Pulmonary artery endothelial cell (primary cell): ENCODE results near the gene AAK1. TPM values are rescaled to one million over a fixed set of nuclear protein-coding genes. Genes with fewer than 3 reads are reported as not detected.
A peak's percentile ranks its signal among the peaks of the same experiment; 100 is the strongest.

Experiments
- DNase-seq: peaks from one replicate; pipeline ENCODE4 v3.0.0-alpha.2; 2011; ENCODE audit warnings: low read depth, low spot score
- total RNA-seq: library from RNA; depleted of rRNA; stranded (reverse); fragments of >200 nt; gene quantifications from 2 replicates; pipeline ENCODE4 v1.2.3, GENCODE V29; 2014

Gene AAK1
- total RNA-seq, 1 donor from 2014 or later = 46.3 TPM

DNA sequence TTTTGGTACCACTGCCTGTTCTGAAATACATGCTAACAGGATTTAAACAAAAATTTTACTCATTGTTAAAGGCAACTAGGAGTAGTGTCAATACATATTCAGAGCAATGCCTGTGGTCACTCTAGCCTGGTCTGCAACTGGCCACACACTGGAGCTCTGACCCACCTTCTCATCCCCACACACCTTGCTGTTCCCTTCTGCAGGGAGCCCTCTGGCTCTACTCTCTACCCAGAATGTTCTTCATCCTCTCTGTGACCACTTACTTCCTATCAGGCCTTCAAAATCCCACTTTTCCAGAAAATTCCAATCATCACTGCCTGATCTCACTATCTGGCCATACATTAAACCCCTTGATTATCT lies 104.0 kb downstream of the AAK1 start:
- DNase-seq = no peak

- no peak for DNase-seq
Observed at GRCh38 chr2:69538872-69539548, 104.5 kb downstream of the AAK1 start.

GRCh38 chr2:69538249-69538648 lies 105.3 kb downstream of the AAK1 start:
- no peak for DNase-seq

DNA sequence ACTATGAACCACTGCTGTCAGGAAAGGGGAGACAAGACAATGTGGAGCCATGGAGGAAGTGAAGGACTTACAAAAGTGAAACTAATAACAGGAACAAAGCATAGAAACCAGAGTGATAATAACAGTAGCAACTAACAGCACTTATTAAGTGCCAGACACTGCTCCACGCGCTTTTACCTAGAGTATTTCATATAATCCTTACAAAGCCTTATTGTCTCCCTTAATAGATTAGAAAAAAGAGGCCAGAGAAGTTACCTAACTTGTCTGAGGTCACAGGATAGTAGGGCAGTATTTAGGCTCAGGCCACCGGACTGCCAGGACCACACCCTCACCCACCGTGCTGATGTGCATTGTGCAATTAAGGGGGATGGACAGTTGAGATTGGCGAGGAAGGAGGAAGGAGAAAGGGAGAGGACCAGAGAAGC lies 107.7 kb downstream of the AAK1 start:
- DNase-seq = no peak

- no peak for DNase-seq
Observed at GRCh38 chr2:69531186-69531585, 112.4 kb downstream of the AAK1 start.

DNA sequence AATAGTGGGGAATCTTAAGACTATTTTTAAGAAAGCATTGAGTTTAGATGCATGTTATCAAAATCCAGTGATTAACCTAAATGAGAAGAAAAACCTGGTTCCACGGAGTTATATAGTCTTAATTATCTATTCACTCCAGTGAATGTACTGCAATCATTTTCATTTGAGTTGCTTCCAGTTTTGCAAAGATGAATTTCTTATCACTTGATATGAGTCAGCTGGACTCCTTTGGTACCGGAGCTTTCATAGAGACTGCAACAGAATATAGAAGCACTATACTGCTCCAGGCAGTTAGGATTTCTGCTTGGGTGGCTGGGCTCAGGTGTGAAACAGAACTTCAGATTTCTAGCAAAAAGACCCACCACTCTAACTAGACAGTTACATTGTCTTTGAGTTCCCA lies 114.1 kb downstream of the AAK1 start:
- DNase-seq = no peak

DNA sequence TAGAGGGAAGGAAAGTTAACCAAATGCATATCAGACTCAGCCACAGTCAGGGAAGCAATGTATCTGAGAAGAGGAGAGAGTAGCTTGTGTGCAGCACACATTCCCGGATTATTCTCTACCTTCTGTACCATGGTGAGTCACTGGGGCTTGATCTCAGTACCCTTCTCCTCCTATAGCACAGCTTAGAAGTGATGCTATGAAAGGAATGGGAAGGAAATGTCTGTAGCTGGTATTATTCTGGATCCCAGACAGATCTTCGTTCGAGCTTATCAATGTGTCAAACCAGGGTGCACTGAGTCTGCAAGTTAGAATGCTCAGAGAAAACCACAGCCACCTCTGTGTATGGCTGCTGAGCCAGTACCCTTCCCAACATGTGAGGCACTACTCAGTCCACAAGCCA lies 118.3 kb downstream of the AAK1 start:
- DNase-seq = no peak

DNA sequence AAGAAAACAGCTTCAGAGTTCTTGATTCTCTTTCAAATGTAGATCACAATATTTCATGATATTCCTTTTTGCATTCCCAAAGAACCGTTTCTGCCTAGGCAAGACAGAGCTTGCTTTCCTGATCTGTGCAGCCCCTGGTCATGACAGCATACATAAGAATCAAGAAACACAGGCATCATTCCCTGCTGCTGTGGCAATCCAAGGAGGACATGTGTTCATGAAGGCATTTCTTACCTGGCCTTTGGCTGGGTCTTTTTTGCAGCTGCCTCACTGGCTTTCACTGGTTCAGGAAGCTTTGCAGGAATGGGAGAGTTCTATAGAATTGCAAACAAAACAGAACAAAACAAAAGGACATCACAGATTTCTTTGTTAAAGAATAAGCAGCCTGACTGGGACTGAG lies 118.7 kb downstream of the AAK1 start:
- no peak for DNase-seq

GRCh38 chr2:69521747-69522146 lies 121.8 kb downstream of the AAK1 start:
- no peak for DNase-seq

DNA sequence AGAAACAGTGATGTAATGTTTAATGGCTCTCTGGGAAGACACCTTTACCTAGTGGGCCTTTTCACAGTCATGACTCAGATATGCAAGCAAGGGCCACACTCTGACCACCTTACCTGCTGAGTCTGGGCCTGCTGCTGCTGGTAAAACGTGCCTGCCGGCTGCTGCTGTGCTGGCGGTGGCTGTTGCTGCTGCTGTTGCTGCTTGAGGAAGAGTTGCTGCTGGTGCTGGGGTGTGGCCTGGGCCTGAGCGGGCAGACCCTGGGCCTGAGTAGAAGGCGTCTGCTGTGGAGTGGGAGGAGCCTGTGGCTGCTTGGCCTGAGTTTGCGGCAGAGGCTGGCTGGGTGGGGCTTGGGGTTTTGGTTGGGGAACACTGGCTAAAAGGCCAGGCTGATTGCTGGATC lies 124.7 kb downstream of the AAK1 start:
- no peak for DNase-seq

GRCh38 chr2:69517410-69517809 lies 126.1 kb downstream of the AAK1 start:
- DNase-seq = no peak

- DNase-seq = no peak
Observed at GRCh38 chr2:69514819-69515218, 128.7 kb downstream of the AAK1 start.

- DNase-seq = peak; percentile 7
Observed at GRCh38 chr2:69514406-69514805, 129.1 kb downstream of the AAK1 start.

- DNase-seq = no peak
Observed at GRCh38 chr2:69512446-69512845, 131.1 kb downstream of the AAK1 start.

DNA sequence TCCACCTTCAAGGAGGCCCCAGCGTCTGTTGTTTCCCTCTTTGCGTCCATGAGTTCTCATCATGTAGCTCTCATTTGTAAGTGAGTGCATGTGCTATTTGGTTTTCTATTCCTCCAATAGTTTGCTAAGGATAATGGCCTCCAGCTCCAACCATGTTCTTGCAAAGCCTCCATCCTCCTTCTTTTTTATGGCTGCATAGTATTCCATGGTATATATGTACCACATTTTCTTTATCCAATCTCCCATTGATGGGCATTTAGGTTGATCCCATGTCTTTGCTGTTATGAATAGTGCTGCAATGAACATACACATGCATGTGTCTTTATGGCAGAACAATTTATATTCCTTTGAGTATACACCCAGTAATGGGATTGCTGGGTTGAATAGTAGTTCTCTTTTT lies 133.3 kb downstream of the AAK1 start:
- DNase-seq = no peak

DNA sequence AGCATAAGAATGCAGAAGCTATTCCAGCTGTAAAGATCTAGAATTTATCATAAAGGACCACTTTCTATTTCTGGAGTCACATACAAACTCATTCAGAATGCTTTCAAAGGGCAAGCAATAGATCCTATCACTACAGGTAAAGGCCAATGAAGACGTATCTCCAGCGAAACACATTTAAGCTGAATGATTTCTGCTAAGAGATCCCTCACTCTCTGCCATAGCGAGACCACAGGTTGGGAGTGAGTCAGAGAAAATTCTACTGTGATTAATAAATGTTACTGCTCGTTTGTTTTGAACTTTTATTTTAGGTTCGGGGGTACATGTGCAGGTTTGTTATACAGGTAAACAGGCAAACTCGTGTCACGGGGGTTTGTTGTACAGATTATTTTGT lies 133.8 kb downstream of the AAK1 start:
- DNase-seq = no peak

DNA sequence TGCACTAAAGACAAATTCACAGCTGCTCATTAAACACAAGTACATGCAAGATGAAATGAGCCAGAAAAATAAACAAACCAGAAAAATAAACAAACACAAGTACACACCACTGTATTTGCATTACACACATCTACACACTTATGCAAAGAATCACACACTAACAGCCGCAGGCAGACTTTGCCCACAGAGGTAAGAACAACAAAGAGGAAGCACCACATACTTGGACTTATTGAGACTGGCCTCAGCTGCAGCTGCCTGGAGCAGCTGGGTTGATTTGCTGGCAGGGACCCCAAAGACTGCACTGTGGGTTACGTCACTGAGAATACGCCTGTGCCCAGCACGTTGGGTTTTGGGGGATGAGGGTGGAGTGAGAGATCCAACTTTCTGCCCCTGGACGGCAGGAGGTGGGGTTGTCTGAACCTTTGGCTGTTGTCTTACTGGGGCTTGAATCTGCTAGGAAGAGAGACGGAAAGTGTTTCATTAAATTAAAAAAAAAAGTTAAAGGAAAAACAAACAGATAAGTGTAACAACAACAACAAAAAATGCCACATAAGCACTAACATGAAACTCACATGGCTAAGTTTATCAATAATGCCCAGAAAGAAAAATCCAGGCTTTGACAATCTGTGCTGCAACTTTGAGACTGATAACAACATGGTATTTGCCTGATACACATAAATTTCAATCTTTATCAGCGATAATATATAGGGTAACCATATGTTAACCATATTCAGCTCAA lies 134.4 kb downstream of the AAK1 start:
- DNase-seq = no peak

DNA sequence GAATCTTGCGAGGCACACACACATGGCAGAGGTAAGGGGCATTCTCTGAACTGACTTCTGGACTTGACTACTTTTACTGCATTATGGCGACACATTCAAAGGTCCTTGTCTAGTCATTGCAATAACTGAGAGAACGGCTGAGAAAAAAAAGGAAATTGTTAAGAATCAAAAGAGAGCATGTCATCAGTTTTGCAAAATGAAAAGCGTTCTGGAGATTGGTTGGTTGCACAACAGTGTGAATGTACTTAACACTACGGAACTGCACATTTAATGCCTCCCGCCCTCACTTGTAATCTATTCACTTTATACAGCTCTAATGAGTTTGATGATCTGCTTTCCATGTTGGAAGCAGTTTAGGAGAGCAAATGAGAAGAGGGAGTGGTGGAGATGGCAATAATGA lies 137.8 kb downstream of the AAK1 start:
- DNase-seq = no peak

DNA sequence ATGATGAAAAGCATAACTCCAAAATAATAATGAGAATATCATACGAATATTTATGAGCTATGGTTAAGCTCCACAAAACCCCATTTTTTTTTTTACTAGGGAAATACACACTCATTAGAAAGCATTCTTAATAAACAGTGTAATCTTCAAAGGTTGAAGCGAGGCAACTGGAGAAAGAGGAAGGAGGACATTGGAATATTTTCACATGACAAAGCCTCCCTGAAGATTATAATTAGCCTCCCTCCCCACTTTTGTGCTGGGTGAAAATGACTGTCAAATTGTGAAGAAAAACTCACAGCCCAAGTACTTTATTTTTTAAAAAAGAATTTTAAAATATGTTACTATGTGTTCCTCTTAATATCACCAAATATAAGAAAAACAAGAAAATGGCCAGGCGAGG lies 142.2 kb downstream of the AAK1 start:
- no peak for DNase-seq

GRCh38 chr2:69499966-69500365 lies 143.6 kb downstream of the AAK1 start:
- no peak for DNase-seq

- DNase-seq = no peak
Observed at GRCh38 chr2:69499242-69499641, 144.3 kb downstream of the AAK1 start.

- DNase-seq = no peak
Observed at GRCh38 chr2:69495861-69496260, 147.7 kb downstream of the AAK1 start.

GRCh38 chr2:69495008-69495407 lies 148.5 kb downstream of the AAK1 start:
- DNase-seq = no peak
